ENCODE measurements around the gene CCDC157.

CCDC157 gene

GRCh38 chr22:30356449-30357235 lies at the start of gene CCDC157, which contains the start of gene SF3A1:
Gene CCDC157 (plus strand): TSS chr22:30357007. CDS start chr22:30366001, 8,994 bp downstream.
Gene SF3A1 (minus strand): TSS chr22:30356894. CDS start chr22:30356792, 102 bp downstream.
- peak; percentile 69 for DNase-seq (ENCODE audit: low read depth)

GRCh38 chr22:30307041-30307574 lies 49.7 kb upstream of the CCDC157 start:
- DNase-seq (ENCODE audit: low read depth), result no peak

- no peak for DNase-seq (ENCODE audit: low read depth)
These were observed 48.7 kb upstream of the CCDC157 start for GRCh38 chr22:30308093-30308492.

DNA sequence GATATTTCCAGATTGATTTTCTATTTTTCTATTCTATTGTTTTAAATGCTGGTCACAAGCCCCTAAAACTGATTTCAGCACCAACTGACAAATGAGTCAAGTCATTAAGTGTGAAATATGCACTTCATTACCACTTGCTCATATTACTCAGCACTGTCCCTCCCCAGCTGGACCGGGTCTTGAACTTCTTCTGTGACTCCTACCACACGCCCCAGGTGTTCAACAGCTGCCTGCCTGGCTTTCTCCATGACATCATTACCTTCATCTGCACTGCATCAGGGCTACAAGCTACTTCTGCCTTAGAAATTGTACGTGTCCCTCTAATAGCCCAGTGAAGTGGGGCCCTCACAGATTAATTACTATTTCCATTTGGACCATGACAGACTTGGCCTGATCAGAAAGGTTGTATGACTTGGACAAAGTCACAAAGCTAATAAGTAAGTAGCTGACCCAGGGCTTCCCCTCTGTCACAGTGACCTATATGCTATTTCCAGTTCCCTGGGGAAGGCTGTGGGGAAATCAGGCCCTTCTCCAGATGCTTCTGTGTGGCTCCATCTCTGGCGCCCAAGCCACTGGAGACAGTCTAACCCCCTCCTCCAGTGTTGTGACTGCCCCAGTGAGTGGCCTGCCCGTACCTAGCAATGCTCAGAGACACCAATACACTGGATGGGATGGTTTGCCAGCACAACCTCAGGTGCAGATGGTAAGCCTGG lies 48.1 kb upstream of the CCDC157 start:
- DNase-seq (ENCODE audit: low read depth), result no peak

GRCh38 chr22:30309951-30310741 lies 46.7 kb upstream of the CCDC157 start:
- no peak for DNase-seq (ENCODE audit: low read depth)

GRCh38 chr22:30310881-30311771 lies 45.7 kb upstream of the CCDC157 start:
- DNase-seq (ENCODE audit: low read depth), result no peak

DNA sequence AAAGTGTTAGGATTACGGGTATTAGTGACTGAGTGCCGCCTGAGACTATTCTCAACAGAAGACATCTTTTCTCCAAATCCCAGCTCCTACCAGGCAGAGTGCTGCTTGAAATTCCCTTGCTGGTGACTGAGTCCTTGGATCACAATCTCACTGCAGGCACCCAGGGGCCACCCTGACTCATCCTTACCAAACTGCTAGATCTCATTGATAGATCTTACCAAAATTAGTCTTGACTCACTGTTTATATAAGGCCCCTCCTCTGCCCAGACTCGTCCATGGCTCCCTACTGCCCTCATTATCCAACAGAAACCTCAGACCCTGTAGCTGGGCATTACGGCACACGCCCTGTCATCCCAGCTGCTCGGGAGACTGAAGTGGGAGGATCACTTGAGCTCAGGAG lies 44.8 kb upstream of the CCDC157 start:
- no peak for DNase-seq (ENCODE audit: low read depth)

- no peak for DNase-seq (ENCODE audit: low read depth)
These were observed 43.1 kb upstream of the CCDC157 start for GRCh38 chr22:30313527-30314363.

- DNase-seq (ENCODE audit: low read depth), result no peak
These were observed 41.9 kb upstream of the CCDC157 start for GRCh38 chr22:30314915-30315314.

GRCh38 chr22:30315962-30316576 lies 40.7 kb upstream of the CCDC157 start:
- DNase-seq (ENCODE audit: low read depth), result no peak

GRCh38 chr22:30317778-30318177 lies 39.0 kb upstream of the CCDC157 start:
- DNase-seq (ENCODE audit: low read depth), result no peak

- DNase-seq (ENCODE audit: low read depth), result no peak
These were observed 37.9 kb upstream of the CCDC157 start for GRCh38 chr22:30318799-30319419.

DNA sequence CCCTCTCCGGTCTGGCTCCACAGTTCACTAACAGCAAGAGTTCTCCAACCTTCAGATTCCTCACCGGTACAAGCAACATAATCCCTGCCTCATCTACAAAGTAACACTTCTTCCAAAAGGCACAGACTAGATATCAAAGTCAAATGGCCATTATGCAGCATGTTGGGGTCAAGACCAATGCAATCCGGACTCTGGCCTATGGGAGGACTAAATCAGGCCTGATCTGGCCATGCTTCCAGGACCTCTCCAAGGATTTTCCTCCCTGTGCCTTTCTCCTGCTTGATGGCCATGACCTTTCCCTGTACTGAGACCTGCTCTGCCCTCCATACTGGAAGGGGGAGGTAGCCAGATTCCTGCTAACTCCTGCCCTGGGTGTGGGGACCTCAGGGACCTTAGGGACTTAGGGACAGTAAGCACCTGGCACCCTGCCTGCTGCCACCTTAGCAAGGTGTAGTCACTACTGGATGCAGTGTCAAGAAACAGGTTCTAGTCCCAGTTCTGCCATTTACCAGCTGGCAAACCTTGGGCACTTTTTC lies 36.7 kb upstream of the CCDC157 start:
- DNase-seq (ENCODE audit: low read depth), result no peak

GRCh38 chr22:30321461-30321860 lies 35.3 kb upstream of the CCDC157 start:
- DNase-seq (ENCODE audit: low read depth), result no peak

DNA sequence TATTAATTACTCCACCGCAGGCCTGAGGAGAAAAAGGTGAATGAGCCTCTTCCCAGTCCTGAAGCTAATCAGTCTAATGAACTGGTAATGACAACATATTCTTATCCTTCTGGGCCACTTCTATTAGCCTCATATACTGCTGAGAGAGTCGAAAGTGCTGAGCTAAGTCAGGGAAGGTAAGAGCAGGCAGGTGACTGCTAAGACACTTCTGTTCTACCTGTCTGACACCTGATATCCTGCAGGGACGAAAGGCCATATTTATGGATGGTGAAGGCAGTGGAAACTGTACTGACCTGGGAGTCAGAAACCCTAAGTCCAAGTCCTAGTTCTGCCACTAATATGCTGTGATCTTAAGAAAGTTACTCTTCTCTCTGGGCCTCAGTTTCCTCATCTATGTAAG lies 33.6 kb upstream of the CCDC157 start:
- DNase-seq (ENCODE audit: low read depth), result no peak

- no peak for DNase-seq (ENCODE audit: low read depth)
These were observed 32.6 kb upstream of the CCDC157 start for GRCh38 chr22:30324014-30324730.

DNA sequence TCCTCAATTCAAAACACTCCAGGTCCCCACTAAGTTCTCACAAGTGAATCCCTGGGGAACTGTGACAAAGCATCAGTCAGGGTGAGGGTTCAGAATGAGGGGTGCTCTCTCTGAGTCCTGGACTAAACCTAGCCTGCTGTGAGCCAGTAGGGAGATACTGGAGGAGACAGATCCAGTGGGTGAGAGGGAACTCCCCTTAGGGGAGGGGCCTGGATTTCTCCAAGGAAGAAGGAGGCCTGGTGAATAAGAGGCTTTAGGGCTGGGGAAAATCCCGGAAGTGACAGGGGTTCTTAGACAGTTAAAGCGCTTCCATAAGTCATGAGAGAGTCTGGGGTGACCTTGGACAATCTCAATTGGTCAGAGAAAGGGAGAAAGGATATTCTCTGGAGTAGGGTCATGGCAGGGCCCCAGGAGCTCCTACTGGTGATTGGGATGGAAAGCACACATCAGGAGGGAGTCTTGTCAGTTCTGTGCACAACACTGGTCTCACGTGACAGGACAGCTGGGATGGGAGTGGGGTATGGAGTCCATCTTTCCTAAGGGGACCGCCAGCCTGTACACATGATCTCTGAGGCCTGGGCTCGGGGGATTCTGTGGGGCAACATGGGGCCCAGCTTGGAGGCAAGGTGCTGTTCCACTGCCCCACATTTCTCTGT lies 31.6 kb upstream of the CCDC157 start:
- DNase-seq (ENCODE audit: low read depth), result peak; percentile 36

DNA sequence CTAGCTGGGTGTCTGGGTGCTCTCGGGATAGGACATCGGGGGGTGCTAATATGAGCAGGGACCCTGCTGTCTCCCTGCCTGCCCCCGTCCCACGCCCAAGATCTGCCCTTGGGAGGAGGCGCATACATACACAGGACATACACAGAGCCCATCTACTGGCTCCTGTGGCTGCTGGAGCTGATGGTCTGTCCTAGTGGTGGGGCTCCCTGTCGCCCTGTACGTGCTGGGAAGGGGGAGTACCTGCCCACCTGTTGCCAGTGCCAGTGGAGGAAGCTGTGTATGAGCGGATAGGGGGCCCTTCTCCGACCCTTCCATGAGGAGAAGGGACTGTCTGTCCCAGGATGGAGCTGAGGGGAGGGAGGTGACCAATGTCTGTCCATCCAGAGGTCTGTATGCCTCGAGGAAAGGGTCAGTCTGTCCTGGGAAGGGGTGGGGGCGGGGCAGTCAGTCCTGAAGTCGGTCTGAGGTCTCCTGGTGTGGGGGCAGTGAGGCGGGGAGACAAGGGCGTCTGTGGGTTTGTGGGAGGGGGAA lies 31.0 kb upstream of the CCDC157 start:
- no peak for DNase-seq (ENCODE audit: low read depth)
